ENCODE results near the gene USP22. TPM values are rescaled to one million over a fixed set of nuclear protein-coding genes. Genes with fewer than 3 reads are reported as not detected.

USP22 gene
- total and polyA plus RNA-seq, 8 donors = 22.7 to 102 (median 75.5) TPM

GRCh38 chr17:21018894-21019293 is 23.9 kb downstream of the USP22 start:
- Histone ChIP-seq H3K4me1 (no peaks in the 10 kb centered on the region), H3K27ac (no peak overlapping the region), H3K27me3 (no peaks in the 10 kb centered on the region), H3K36me3 (peaks cover 7 to 71% (median 53%) of the 10 kb centered on the region in 3 donors), H3K4me3 (no peak overlapping the region), H3K9me3 (no peaks in the 10 kb centered on the region)
- no peak for TF ChIP-seq CTCF (IDR thresholded peaks at IDR 0.05)
- WGBS, 2 donors = 77 to 81% methylated on average over 9 of the region's 9 CpGs
- FAIRE-seq = no peak
- peak in 1 of 4 donors; percentile 14 for ATAC-seq
- intact Hi-C loops (cut with DNase I) = no loop called here
- no peak for DNase-seq

- WGBS, 2 donors = 73 to 77% methylated on average over 10 of the region's 10 CpGs
These were observed 24.9 kb downstream of the USP22 start for GRCh38 chr17:21017861-21018260.

GRCh38 chr17:21017256-21017655 is 25.6 kb downstream of the USP22 start:
- H3K9me3 ChIP-seq = no peaks in the 10 kb centered on the region
- H3K4me1 ChIP-seq = no peaks in the 10 kb centered on the region
- ATAC-seq = no peak
- no peak overlapping the region for H3K27ac ChIP-seq
- 93% methylated on average over 15 of the region's 15 CpGs for WGBS, 2 donors
- no peak overlapping the region for H3K4me3 ChIP-seq
- no peaks in the 10 kb centered on the region for H3K27me3 ChIP-seq
- intact Hi-C loops (cut with DNase I) = no loop called here
- H3K36me3 ChIP-seq = peaks cover 7 to 84% (median 63%) of the 10 kb centered on the region in 3 donors
- no peak for TF ChIP-seq CTCF (IDR thresholded peaks at IDR 0.05)
- no peak for FAIRE-seq
- no peak for DNase-seq

More at GRCh38 chr17:21017861-21018260, 24.9 kb downstream of the USP22 start:
- ATAC-seq (no peak), DNase-seq (no peak), FAIRE-seq (no peak)
- no peak overlapping the region for H3K27ac ChIP-seq
- H3K36me3 ChIP-seq = peaks cover 7 to 78% (median 57%) of the 10 kb centered on the region in 3 donors
- no peaks in the 10 kb centered on the region for H3K9me3 ChIP-seq
- no peaks in the 10 kb centered on the region for H3K27me3 ChIP-seq
- H3K4me3 ChIP-seq = no peak overlapping the region
- no peak for TF ChIP-seq CTCF (IDR thresholded peaks at IDR 0.05)
- no peaks in the 10 kb centered on the region for H3K4me1 ChIP-seq
- intact Hi-C loops (cut with DNase I) = no loop called here

DNA sequence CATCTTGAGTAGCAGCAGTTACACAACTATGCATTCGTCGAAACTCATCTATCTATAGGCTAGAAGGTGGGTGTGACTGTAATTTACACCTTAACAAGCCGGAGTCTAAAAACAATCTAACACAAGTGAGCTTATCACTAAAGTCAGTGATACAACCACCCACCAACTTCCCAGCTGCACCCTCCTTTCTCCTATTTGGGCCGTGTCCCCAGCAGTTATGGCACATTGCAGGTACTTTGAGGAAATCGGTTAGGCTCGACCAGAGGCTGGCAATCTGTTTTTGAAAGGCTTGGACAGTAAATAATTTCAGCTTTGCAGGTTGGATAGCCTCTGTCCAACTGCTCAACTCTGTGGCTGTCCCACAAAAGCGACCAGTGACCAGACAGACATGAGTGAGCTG is 26.0 kb downstream of the USP22 start:
- intact Hi-C loops (cut with DNase I) = no loop called here
- WGBS, 2 donors = 84 to 94% methylated on average over 7 of the region's 7 CpGs
- Histone ChIP-seq H3K4me3 (no peak overlapping the region), H3K9me3 (no peaks in the 10 kb centered on the region), H3K27me3 (no peaks in the 10 kb centered on the region), H3K27ac (no peak overlapping the region), H3K4me1 (no peaks in the 10 kb centered on the region), H3K36me3 (peaks cover 7 to 89% (median 66%) of the 10 kb centered on the region in 3 donors)
- no peak for TF ChIP-seq CTCF (IDR thresholded peaks at IDR 0.05)
- FAIRE-seq (no peak), DNase-seq (no peak), ATAC-seq (no peak)

DNA sequence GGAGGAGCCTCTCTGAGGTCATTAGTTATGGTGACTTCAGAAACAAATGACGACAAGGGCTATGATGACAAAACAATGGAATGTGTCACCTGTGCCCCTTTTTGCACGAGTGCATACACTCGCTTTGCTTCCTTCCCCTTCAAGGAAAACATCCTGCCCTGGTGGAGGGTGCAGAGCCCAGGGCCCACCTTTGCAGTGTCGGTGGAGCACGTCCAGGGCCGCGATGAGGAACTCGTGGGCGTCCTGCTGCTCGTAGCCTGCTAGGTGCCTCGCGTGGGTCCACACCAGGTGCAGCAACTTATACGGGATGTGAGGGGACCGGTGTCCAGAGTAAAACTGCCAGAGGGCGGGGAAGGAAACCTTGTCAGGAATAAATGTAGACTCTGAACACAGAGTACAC is 27.2 kb downstream of the USP22 start:
- no peak for ATAC-seq
- intact Hi-C loops (cut with DNase I) = no loop called here
- Histone ChIP-seq H3K9me3 (no peaks in the 10 kb centered on the region), H3K36me3 (peaks cover 13 to 91% (median 70%) of the 10 kb centered on the region in 3 donors), H3K4me1 (no peaks in the 10 kb centered on the region), H3K4me3 (no peak overlapping the region), H3K27ac (no peak overlapping the region), H3K27me3 (no peaks in the 10 kb centered on the region)
- TF ChIP-seq CTCF (IDR thresholded peaks at IDR 0.05) = no peak
- WGBS, 2 donors = 88 to 90% methylated on average over 15 of the region's 15 CpGs
- DNase-seq = no peak
- FAIRE-seq = no peak

Measured in pancreas (tissue), 10 donors.